Endothelial cell (in vitro differentiated cells): ENCODE measurements around the gene SPEM1. TPM values are rescaled to one million over a fixed set of nuclear protein-coding genes. Genes with fewer than 3 reads are reported as not detected.

Source experiments
- DNase-seq: peaks from one replicate; pipeline ENCODE4 v3.0.0; 2021; ENCODE audit warnings: low spot score
- H3K27ac Mint-ChIP-seq: one replicate; pipeline ENCODE4 v1.8.0; 2021; ENCODE audit warnings: mixed read lengths, inconsistent platforms; ENCODE audit not compliant: unreplicated experiment
- H3K27me3 Mint-ChIP-seq: one replicate; pipeline ENCODE4 v1.8.0; 2021; ENCODE audit warnings: mild to moderate bottlenecking, moderate library complexity, mixed read lengths, inconsistent platforms; ENCODE audit not compliant: unreplicated experiment
- H3K36me3 Mint-ChIP-seq: one replicate; pipeline ENCODE4 v1.8.0; 2021; ENCODE audit warnings: mild to moderate bottlenecking, low read depth, mixed read lengths, inconsistent platforms; ENCODE audit not compliant: unreplicated experiment
- H3K4me1 Mint-ChIP-seq: one replicate; pipeline ENCODE4 v1.8.0; 2021; ENCODE audit warnings: mild to moderate bottlenecking, mixed read lengths, inconsistent platforms; ENCODE audit not compliant: unreplicated experiment
- H3K4me3 Mint-ChIP-seq: one replicate; pipeline ENCODE4 v1.8.0; 2021; ENCODE audit warnings: mild to moderate bottlenecking, mixed read lengths, inconsistent platforms; ENCODE audit not compliant: unreplicated experiment
- H3K9me3 Mint-ChIP-seq: one replicate; pipeline ENCODE4 v1.8.0; 2021; ENCODE audit warnings: mixed read lengths, inconsistent platforms; ENCODE audit not compliant: unreplicated experiment
- total RNA-seq: library from RNA; stranded (reverse); fragmentation: NEBNext Ultra II Directional; extraction: Animal tissue kit (Norgen Biotek cat#: 25700); gene quantifications from one replicate; pipeline ENCODE4 v1.2.1, GENCODE V29; 2021; ENCODE audit not compliant: unreplicated experiment
- TF ChIP-seq, protein P1 (sequence below): fragments of 200-600 bp; sonication (generic); IDR thresholded peaks from one replicate; pipeline ENCODE4 v1.5.0; 2021; ENCODE audit warnings: antibody characterized with exemption; ENCODE audit not compliant: unreplicated experiment

The SPEM1 gene
- total RNA-seq, 1 donor from 2014 or later: 0.38 TPM

DNA sequence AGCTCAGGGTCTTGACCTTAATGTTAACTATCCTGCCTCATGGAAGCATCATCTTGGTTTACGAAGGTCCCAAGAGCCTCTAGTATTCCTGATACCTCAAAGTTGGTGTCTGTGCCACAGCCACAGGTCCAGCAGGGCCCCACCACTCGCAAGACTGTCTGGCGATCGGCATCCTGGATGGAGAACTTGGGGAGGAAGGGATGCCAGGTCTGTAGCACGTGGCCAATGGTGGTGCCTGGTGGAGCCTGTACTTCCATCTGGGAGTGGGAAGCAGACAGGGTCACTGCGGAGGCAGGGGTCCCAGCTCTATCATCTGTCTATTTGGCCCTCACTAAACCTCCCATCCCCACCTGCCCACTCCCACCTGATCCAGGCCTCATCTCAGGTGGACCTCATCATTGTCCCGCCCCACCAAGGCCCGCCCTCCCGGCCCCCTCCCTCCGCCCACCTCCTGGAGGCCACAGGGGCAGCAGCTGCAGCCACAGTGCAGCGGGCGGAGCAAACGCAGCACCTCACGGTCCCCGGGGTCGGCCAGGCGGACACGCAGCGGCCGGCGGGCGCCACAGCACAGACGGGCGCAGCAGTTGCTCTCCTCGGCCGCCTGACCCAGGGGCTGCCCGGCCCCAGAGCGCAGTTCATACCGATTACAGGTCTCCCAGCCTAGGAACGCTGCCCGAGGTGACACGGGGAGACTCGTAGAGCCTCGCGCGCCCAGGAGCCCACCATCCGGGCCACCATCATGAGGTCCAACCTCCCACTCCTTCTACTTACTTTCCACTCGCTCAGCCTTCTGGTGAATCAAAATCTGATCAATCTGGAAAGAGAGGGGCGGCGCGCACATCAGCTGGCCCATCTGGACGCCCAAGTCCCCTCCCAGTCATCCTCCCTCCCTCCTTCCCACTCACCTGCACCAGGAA, 27.2 kb upstream of the SPEM1 start:
- no peak overlapping the region for H3K27ac Mint-ChIP-seq
- H3K4me3 Mint-ChIP-seq: peak overlapping the region; percentile 85
- peaks cover 40% of the 10 kb centered on the region for H3K4me1 Mint-ChIP-seq
- H3K27me3 Mint-ChIP-seq: peaks cover 15% of the 10 kb centered on the region
- TF ChIP-seq, protein P1, sequence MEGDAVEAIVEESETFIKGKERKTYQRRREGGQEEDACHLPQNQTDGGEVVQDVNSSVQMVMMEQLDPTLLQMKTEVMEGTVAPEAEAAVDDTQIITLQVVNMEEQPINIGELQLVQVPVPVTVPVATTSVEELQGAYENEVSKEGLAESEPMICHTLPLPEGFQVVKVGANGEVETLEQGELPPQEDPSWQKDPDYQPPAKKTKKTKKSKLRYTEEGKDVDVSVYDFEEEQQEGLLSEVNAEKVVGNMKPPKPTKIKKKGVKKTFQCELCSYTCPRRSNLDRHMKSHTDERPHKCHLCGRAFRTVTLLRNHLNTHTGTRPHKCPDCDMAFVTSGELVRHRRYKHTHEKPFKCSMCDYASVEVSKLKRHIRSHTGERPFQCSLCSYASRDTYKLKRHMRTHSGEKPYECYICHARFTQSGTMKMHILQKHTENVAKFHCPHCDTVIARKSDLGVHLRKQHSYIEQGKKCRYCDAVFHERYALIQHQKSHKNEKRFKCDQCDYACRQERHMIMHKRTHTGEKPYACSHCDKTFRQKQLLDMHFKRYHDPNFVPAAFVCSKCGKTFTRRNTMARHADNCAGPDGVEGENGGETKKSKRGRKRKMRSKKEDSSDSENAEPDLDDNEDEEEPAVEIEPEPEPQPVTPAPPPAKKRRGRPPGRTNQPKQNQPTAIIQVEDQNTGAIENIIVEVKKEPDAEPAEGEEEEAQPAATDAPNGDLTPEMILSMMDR: no peak
- DNase-seq: no peak
- no peaks in the 10 kb centered on the region for H3K9me3 Mint-ChIP-seq
- peaks cover 13% of the 10 kb centered on the region for H3K36me3 Mint-ChIP-seq

DNA sequence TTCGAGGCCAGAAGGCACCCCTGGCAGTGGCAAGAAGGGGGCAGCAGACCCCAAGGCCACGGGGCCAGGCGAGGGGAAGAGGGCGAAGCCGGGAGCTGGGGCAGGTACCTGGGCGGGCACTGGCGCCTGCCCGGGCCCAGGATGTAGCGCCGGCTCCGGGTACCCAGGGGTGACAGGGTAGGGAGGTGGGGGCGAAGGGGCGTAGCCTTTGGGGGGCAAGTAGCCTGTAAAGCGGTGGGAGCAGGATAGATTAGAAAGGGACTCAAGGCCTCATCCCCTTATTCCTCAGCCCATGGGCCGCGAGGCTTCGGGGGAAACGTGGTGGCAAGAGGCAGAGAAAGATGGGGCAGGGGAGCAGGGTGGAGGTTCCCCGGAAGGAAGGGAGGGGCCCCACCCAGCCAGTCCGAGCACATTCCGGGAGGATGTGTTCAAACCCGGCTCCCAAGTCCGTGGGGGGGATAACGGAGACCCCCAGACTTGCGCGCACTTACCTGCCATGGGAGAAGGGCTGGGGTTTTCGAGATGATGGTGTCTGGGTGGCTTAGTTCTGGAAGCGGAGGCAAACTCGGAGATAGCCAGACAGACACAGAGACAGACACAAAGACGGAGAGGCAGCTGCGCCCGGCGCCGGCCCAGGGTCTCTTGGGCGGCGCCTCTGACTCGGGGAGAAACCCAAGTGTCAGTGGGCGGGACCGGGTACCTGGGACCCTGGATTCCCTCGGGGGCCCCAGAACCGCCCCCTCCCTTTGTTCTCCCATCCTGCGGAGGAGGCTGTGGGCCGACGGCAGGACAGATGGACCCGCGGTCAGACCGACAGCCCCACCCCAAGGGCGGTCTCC, 26.3 kb upstream of the SPEM1 start:
- TF ChIP-seq, protein P1: no peak

DNA sequence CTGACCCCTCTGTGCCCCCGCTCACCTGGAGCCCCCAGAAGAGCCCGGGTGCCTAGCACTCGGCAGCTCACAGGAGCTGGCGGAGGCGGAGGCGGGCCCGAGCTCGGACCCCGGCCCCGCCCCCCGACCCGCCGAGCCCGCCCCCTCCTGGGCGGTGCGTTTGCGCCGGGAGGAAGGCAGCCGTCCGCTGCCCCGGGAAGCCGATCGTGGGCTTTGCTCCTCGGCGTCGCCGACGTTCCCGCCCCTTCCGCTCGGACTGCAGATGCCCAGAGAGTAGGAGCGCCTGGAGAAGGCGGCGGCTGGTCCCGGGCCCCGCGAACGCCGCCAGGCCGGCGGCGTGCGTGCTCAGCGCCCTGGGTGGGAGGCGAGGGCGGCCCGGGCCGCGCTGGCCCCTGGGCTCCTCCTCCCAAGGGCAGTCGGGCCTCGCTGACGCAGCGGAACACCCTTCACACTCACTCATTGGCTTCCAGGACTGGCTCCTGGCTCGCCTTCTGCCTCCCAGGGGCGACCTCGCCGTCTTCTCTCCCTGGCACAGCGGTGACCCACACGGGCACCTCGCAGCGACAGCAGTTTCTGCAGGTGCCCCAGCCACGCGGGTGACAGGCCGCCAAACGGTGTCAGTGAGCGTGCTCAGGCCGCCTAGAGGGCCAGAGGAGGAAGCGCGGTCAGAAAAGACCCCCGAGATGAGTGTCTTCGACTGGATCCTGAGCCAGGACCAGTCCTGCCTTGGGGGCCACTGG, 25.5 kb upstream of the SPEM1 start, which contains the start of gene PLSCR3:
PLSCR3 (minus strand) TSS at position 74 of the 740 bp plus-strand sequence. CDS start 415 bp downstream, outside the sequence.
- DNase-seq: peak; percentile 85
- H3K27me3 Mint-ChIP-seq: peaks cover 13% of the 10 kb centered on the region
- TF ChIP-seq, protein P1: peak; percentile 45
- H3K4me1 Mint-ChIP-seq: peaks cover 35% of the 10 kb centered on the region
- H3K36me3 Mint-ChIP-seq: peaks cover 7% of the 10 kb centered on the region
- peak within 1 kb of the TSS; percentile 95 for H3K4me3 Mint-ChIP-seq
- no peaks in the 10 kb centered on the region for H3K9me3 Mint-ChIP-seq
- peak within 1 kb of the TSS; percentile 85 for H3K27ac Mint-ChIP-seq

More for the DNA sequence above, 26.3 kb upstream of the SPEM1 start:
- Mint-ChIP-seq H3K27ac (no peak overlapping the region), H3K4me3 (peak overlapping the region; percentile 93), H3K27me3 (peaks cover 15% of the 10 kb centered on the region), H3K36me3 (peaks cover 13% of the 10 kb centered on the region), H3K4me1 (peaks cover 40% of the 10 kb centered on the region), H3K9me3 (no peaks in the 10 kb centered on the region)
- no peak for DNase-seq

DNA sequence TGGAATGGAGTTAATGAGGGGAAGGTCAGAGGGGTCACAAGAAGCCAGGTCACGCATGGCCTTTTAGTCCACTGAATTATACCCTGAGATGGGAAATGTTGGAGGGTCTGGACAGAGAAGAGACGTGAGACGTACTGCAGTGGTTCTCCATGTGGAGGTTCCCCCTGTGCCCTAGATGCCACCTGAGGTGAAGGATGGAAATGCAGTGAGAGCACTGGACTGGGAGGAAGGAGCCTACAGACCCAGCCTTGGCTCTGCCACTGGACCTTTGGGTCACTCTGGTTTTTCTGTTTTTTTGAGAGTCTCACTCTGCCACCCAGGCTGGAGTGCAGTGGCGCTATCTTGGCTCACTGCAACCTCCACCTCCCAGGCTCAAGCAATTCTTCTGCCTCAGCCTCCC, 24.0 kb upstream of the SPEM1 start:
- peaks cover 22% of the 10 kb centered on the region for H3K4me1 Mint-ChIP-seq
- peaks cover 10% of the 10 kb centered on the region for H3K27me3 Mint-ChIP-seq
- TF ChIP-seq, protein P1: no peak
- no peak for DNase-seq
- H3K36me3 Mint-ChIP-seq: no peaks in the 10 kb centered on the region
- no peak overlapping the region for H3K27ac Mint-ChIP-seq
- H3K4me3 Mint-ChIP-seq: no peak overlapping the region
- no peaks in the 10 kb centered on the region for H3K9me3 Mint-ChIP-seq
